LoVo (cell line): ENCODE measurements around the gene RNF166.

Experiments
- DNase-seq: peaks from one replicate; pipeline ENCODE4 v3.0.0-alpha.2; 2016; ENCODE audit warnings: low spot score

Gene RNF166

GRCh38 chr16:88723911-88724310, 17.7 kb upstream of the RNF166 start:
- no peak for DNase-seq

GRCh38 chr16:88723507-88723887, 17.3 kb upstream of the RNF166 start:
- no peak for DNase-seq

GRCh38 chr16:88722784-88723506, 16.7 kb upstream of the RNF166 start:
- no peak for DNase-seq

GRCh38 chr16:88721815-88722755, 15.9 kb upstream of the RNF166 start:
- DNase-seq: no peak

- DNase-seq: no peak
Observed at GRCh38 chr16:88721236-88721635, 15.0 kb upstream of the RNF166 start.

GRCh38 chr16:88720396-88720970, 14.3 kb upstream of the RNF166 start:
- no peak for DNase-seq

- no peak for DNase-seq
Observed at GRCh38 chr16:88719933-88720296, 13.7 kb upstream of the RNF166 start.

- DNase-seq: no peak
Observed at GRCh38 chr16:88719267-88719932, 13.2 kb upstream of the RNF166 start.

GRCh38 chr16:88718178-88718577, 12.0 kb upstream of the RNF166 start:
- no peak for DNase-seq

GRCh38 chr16:88716601-88717001, 10.4 kb upstream of the RNF166 start:
- no peak for DNase-seq

- no peak for DNase-seq
Observed at GRCh38 chr16:88716201-88716600, 10.0 kb upstream of the RNF166 start.

GRCh38 chr16:88715312-88716190, 9.3 kb upstream of the RNF166 start:
- DNase-seq: no peak

- no peak for DNase-seq
Observed at GRCh38 chr16:88714420-88715302, 8.5 kb upstream of the RNF166 start.

GRCh38 chr16:88713568-88714419, 7.6 kb upstream of the RNF166 start:
- DNase-seq: no peak

- DNase-seq: no peak
Observed at GRCh38 chr16:88713054-88713453, 6.8 kb upstream of the RNF166 start.

- DNase-seq: no peak
Observed at GRCh38 chr16:88712362-88712979, 6.3 kb upstream of the RNF166 start.

- no peak for DNase-seq
Observed at GRCh38 chr16:88711750-88712340, 5.6 kb upstream of the RNF166 start.

GRCh38 chr16:88710556-88710955, 4.3 kb upstream of the RNF166 start:
- no peak for DNase-seq
